HG02763 (cell line): ENCODE measurements around the gene ZDHHC13.

Experiments
- ATAC-seq: cut with Tn5 transposase; IDR thresholded peaks from one replicate; pipeline ENCODE4 v1.9.1; 2021; ENCODE audit warnings: mild to moderate bottlenecking, moderate library complexity; ENCODE audit not compliant: unreplicated experiment

Gene ZDHHC13

GRCh38 chr11:19163617-19164016, 46.6 kb downstream of the ZDHHC13 start:
- ATAC-seq = no peak

- no peak for ATAC-seq
Observed at GRCh38 chr11:19164230-19164855, 47.4 kb downstream of the ZDHHC13 start.

GRCh38 chr11:19164881-19165280, 47.9 kb downstream of the ZDHHC13 start:
- no peak for ATAC-seq

GRCh38 chr11:19168090-19168489, 51.1 kb downstream of the ZDHHC13 start:
- no peak for ATAC-seq

- ATAC-seq = no peak
Observed at GRCh38 chr11:19173004-19173689, 56.2 kb downstream of the ZDHHC13 start.

- ATAC-seq = no peak
Observed at GRCh38 chr11:19173964-19174638, 57.1 kb downstream of the ZDHHC13 start.

GRCh38 chr11:19176629-19177186, 59.7 kb downstream of the ZDHHC13 start:
- no peak for ATAC-seq

- no peak for ATAC-seq
Observed at GRCh38 chr11:19181531-19182261, 64.7 kb downstream of the ZDHHC13 start.

- no peak for ATAC-seq
Observed at GRCh38 chr11:19183646-19184045, 66.7 kb downstream of the ZDHHC13 start.

GRCh38 chr11:19185036-19185435, 68.1 kb downstream of the ZDHHC13 start:
- no peak for ATAC-seq

- no peak for ATAC-seq
Observed at GRCh38 chr11:19185516-19186052, 68.6 kb downstream of the ZDHHC13 start.

GRCh38 chr11:19187114-19187832, 70.3 kb downstream of the ZDHHC13 start:
- no peak for ATAC-seq

- ATAC-seq = no peak
Observed at GRCh38 chr11:19187833-19188258, 70.9 kb downstream of the ZDHHC13 start.

- ATAC-seq = no peak
Observed at GRCh38 chr11:19191530-19192169, 74.7 kb downstream of the ZDHHC13 start.

- no peak for ATAC-seq
Observed at GRCh38 chr11:19193916-19194315, 76.9 kb downstream of the ZDHHC13 start.

- no peak for ATAC-seq
Observed at GRCh38 chr11:19194620-19195308, 77.8 kb downstream of the ZDHHC13 start.

- no peak for ATAC-seq
Observed at GRCh38 chr11:19196432-19196831, 79.5 kb downstream of the ZDHHC13 start.

GRCh38 chr11:19199048-19199447, 82.1 kb downstream of the ZDHHC13 start:
- ATAC-seq = no peak

GRCh38 chr11:19199771-19200170, 82.8 kb downstream of the ZDHHC13 start:
- ATAC-seq = no peak
